ENCODE measurements around the gene MEX3A. TPM values are rescaled to one million over a fixed set of nuclear protein-coding genes. Genes with fewer than 3 reads are reported as not detected.
A peak's percentile ranks its signal among the peaks of the same experiment; 100 is the strongest.
"Not testable (repeated sequence)": the region's sequence is repeated elsewhere in the genome, so short reads cannot be mapped to it uniquely, and the experiment has no call there.

The MEX3A gene
- total RNA-seq, 1 donor from 2014 or later: 0.24 TPM

GRCh38 chr1:156048663-156049258, 33.5 kb downstream of the MEX3A start:
- ATAC-seq (no peak), DNase-seq (ENCODE audit: missing footprints) (no peak)
- intact Hi-C loops (cut with DNase I): no loop called here

- ATAC-seq (no peak), DNase-seq (ENCODE audit: missing footprints) (no peak)
- intact Hi-C loops (cut with DNase I): no loop called here
These were observed 37.2 kb downstream of the MEX3A start for GRCh38 chr1:156045076-156045475.

- intact Hi-C loops (cut with DNase I): no loop called here
- DNase-seq (ENCODE audit: missing footprints) (no peak), ATAC-seq (no peak)
These were observed 39.4 kb downstream of the MEX3A start for GRCh38 chr1:156042828-156043227.

- DNase-seq (ENCODE audit: missing footprints); intact Hi-C loops (cut with DNase I); ATAC-seq: not testable (repeated sequence)
These were observed 47.3 kb downstream of the MEX3A start for GRCh38 chr1:156034991-156035390.

- ATAC-seq: no peak
- intact Hi-C loops (cut with DNase I): no loop called here
- no peak for DNase-seq (ENCODE audit: missing footprints)
These were observed 49.3 kb downstream of the MEX3A start for GRCh38 chr1:156033011-156033410.

- DNase-seq (ENCODE audit: missing footprints) (no peak), ATAC-seq (no peak)
- intact Hi-C loops (cut with DNase I): no loop called here
These were observed 55.7 kb downstream of the MEX3A start for GRCh38 chr1:156026588-156026987.

- intact Hi-C loops (cut with DNase I): no loop called here
- DNase-seq (ENCODE audit: missing footprints) (no peak), ATAC-seq (peak; percentile 62)
These were observed 56.4 kb downstream of the MEX3A start for GRCh38 chr1:156025876-156026275.

- intact Hi-C loops (cut with DNase I): no loop called here
- no peak for ATAC-seq
- DNase-seq (ENCODE audit: missing footprints): no peak
These were observed 57.5 kb downstream of the MEX3A start for GRCh38 chr1:156024801-156025200.

Other genes starting within 250 kb of the MEX3A start
- 19.3 TPM for gene GON4L, start 225.3 kb downstream of the MEX3A start, total RNA-seq
- 9.2 TPM for gene SYT11, start 222.9 kb downstream of the MEX3A start, total RNA-seq
- 21.7 TPM for gene RIT1, start 171.1 kb downstream of the MEX3A start, total RNA-seq
- gene KHDC4, start 148.1 kb downstream of the MEX3A start, total RNA-seq: 22.0 TPM
- gene RXFP4, start 140.8 kb downstream of the MEX3A start, total RNA-seq: not detected
- 61.8 TPM for gene ARHGEF2, start 103.9 kb downstream of the MEX3A start, total RNA-seq
- gene SSR2, start 61.5 kb downstream of the MEX3A start, total RNA-seq: 79.9 TPM
- 33.5 TPM for gene UBQLN4, start 28.7 kb downstream of the MEX3A start, total RNA-seq
- gene LAMTOR2, start 27.7 kb downstream of the MEX3A start, total RNA-seq: 63.8 TPM
- not detected for gene RAB25, start 21.3 kb downstream of the MEX3A start, total RNA-seq
- gene LMNA, start 32.2 kb upstream of the MEX3A start, total RNA-seq: 288 TPM
- gene SEMA4A, start 71.1 kb upstream of the MEX3A start, total RNA-seq: 2.2 TPM
- 16.3 TPM for gene SLC25A44, start 111.6 kb upstream of the MEX3A start, total RNA-seq
- 68.6 TPM for gene PMF1, start 130.5 kb upstream of the MEX3A start, total RNA-seq
- gene BGLAP, start 159.7 kb upstream of the MEX3A start, total RNA-seq: 0.32 TPM
- 0.54 TPM for gene PAQR6, start 165.6 kb upstream of the MEX3A start, total RNA-seq
- gene SMG5, start 200.4 kb upstream of the MEX3A start, total RNA-seq: 91.6 TPM
- gene TMEM79, start 201.9 kb upstream of the MEX3A start, total RNA-seq: 1.4 TPM
- 16.4 TPM for gene GLMP, start 213.2 kb upstream of the MEX3A start, total RNA-seq
- gene VHLL, start 216.8 kb upstream of the MEX3A start, total RNA-seq: not detected